ENCODE results near the gene C2. TPM values are rescaled to one million over a fixed set of nuclear protein-coding genes. Genes with fewer than 3 reads are reported as not detected.
"Not testable (repeated sequence)": the region's sequence is repeated elsewhere in the genome, so short reads cannot be mapped to it uniquely, and the experiment has no call there.

The C2 gene
- total RNA-seq, 1 donor from 2014 or later = 8.4 TPM

- H3K4me3 ChIP-seq (ENCODE audit: low read length in 3 of 3); H3K9me3 ChIP-seq (ENCODE audit: control insufficient read depth in 3 of 3, low read length in 3 of 3); H3K27me3 ChIP-seq (ENCODE audit: control insufficient read depth in 3 of 3, insufficient read depth in 3 of 3, low read length in 3 of 3); H3K27ac ChIP-seq (ENCODE audit: low read depth, low read length); H3K9ac ChIP-seq (ENCODE audit: low read depth in 1 of 3, low read length in 3 of 3); H3K36me3 ChIP-seq (ENCODE audit: control insufficient read depth in 3 of 3, insufficient read depth in 3 of 3, low read length in 3 of 3): not testable (repeated sequence)
- peaks cover 6 to 13% (median 7%) of the 10 kb centered on the region in 3 donors for H3K4me1 ChIP-seq (ENCODE audit: control insufficient read depth in 3 of 3, insufficient read depth in 3 of 3, low read length in 3 of 3)
Measured at GRCh38 chr6:31906727-31907126, 20.8 kb upstream of the C2 start.

- H3K27me3 ChIP-seq (ENCODE audit: control insufficient read depth in 3 of 3, insufficient read depth in 3 of 3, low read length in 3 of 3) = peaks cover 0 to 7% (median 0%) of the 10 kb centered on the region in 3 donors
- no peak overlapping the region for H3K27ac ChIP-seq (ENCODE audit: low read depth, low read length)
- H3K9ac ChIP-seq (ENCODE audit: low read depth in 1 of 3, low read length in 3 of 3) = no peak overlapping the region
- H3K36me3 ChIP-seq (ENCODE audit: control insufficient read depth in 3 of 3, insufficient read depth in 3 of 3, low read length in 3 of 3) = no peaks in the 10 kb centered on the region
- H3K9me3 ChIP-seq (ENCODE audit: control insufficient read depth in 3 of 3, low read length in 3 of 3) = no peaks in the 10 kb centered on the region
- peaks cover 6 to 12% (median 7%) of the 10 kb centered on the region in 3 donors for H3K4me1 ChIP-seq (ENCODE audit: control insufficient read depth in 3 of 3, insufficient read depth in 3 of 3, low read length in 3 of 3)
- no peak overlapping the region for H3K4me3 ChIP-seq (ENCODE audit: low read length in 3 of 3)
Measured at GRCh38 chr6:31907158-31907813, 20.2 kb upstream of the C2 start.

DNA sequence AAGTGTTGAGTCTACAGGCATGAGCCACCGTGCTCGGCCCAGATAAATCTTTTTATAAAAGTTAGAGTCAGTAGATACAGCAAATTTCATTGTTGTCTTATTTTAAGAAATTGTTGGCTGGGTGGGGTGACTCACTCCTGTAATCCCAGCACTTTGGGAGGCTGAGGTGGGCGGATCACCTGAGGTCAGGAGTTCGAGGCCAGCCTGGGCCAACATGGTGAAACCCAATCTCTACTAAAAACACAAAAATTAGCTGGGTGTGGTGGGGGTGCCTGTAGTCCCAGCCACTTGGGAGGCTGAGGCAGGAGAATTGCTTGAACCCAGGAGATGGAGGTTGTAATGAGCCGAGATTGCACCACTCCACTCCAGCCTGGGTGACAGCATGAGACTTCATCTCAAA is 19.3 kb upstream of the C2 start:
- H3K9ac ChIP-seq (ENCODE audit: low read depth in 1 of 3, low read length in 3 of 3); H3K27ac ChIP-seq (ENCODE audit: low read depth, low read length); H3K4me3 ChIP-seq (ENCODE audit: low read length in 3 of 3); H3K4me1 ChIP-seq (ENCODE audit: control insufficient read depth in 3 of 3, insufficient read depth in 3 of 3, low read length in 3 of 3); H3K9me3 ChIP-seq (ENCODE audit: control insufficient read depth in 3 of 3, low read length in 3 of 3); H3K36me3 ChIP-seq (ENCODE audit: control insufficient read depth in 3 of 3, insufficient read depth in 3 of 3, low read length in 3 of 3); H3K27me3 ChIP-seq (ENCODE audit: control insufficient read depth in 3 of 3, insufficient read depth in 3 of 3, low read length in 3 of 3): not testable (repeated sequence)

GRCh38 chr6:31908791-31909190 is 18.7 kb upstream of the C2 start:
- Histone ChIP-seq H3K9ac (ENCODE audit: low read depth in 1 of 3, low read length in 3 of 3) (no peak overlapping the region), H3K27me3 (ENCODE audit: control insufficient read depth in 3 of 3, insufficient read depth in 3 of 3, low read length in 3 of 3) (peaks cover 0 to 7% (median 0%) of the 10 kb centered on the region in 3 donors), H3K9me3 (ENCODE audit: control insufficient read depth in 3 of 3, low read length in 3 of 3) (no peaks in the 10 kb centered on the region), H3K27ac (ENCODE audit: low read depth, low read length) (no peak overlapping the region), H3K36me3 (ENCODE audit: control insufficient read depth in 3 of 3, insufficient read depth in 3 of 3, low read length in 3 of 3) (no peaks in the 10 kb centered on the region), H3K4me1 (ENCODE audit: control insufficient read depth in 3 of 3, insufficient read depth in 3 of 3, low read length in 3 of 3) (no peaks in the 10 kb centered on the region), H3K4me3 (ENCODE audit: low read length in 3 of 3) (no peak overlapping the region)

DNA sequence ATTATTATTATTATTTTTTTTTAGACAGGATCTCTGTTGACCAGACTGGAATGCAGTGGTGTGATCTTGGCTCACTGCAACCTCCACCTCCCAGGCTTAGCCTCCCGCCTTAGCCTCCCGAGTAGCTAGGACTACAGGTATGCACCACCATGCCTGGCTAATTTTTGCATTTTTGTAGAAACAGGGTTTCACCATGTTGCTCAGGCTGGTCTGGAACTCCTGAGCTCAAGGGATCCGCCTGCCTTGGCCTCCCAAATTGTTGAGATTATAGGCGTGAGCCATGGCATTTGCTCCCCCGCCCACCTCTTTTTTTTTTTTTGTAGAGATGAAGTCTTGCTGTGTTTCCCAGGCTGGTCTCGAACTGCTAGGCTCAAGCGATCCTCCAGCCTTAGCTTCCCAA is 18.2 kb upstream of the C2 start:
- H3K9ac ChIP-seq (ENCODE audit: low read depth in 1 of 3, low read length in 3 of 3); H3K27me3 ChIP-seq (ENCODE audit: control insufficient read depth in 3 of 3, insufficient read depth in 3 of 3, low read length in 3 of 3); H3K9me3 ChIP-seq (ENCODE audit: control insufficient read depth in 3 of 3, low read length in 3 of 3); H3K4me1 ChIP-seq (ENCODE audit: control insufficient read depth in 3 of 3, insufficient read depth in 3 of 3, low read length in 3 of 3); H3K4me3 ChIP-seq (ENCODE audit: low read length in 3 of 3); H3K36me3 ChIP-seq (ENCODE audit: control insufficient read depth in 3 of 3, insufficient read depth in 3 of 3, low read length in 3 of 3); H3K27ac ChIP-seq (ENCODE audit: low read depth, low read length): not testable (repeated sequence)

GRCh38 chr6:31911826-31912585 is 15.5 kb upstream of the C2 start:
- Histone ChIP-seq H3K4me3 (ENCODE audit: low read length in 3 of 3) (no peak overlapping the region), H3K27me3 (ENCODE audit: control insufficient read depth in 3 of 3, insufficient read depth in 3 of 3, low read length in 3 of 3) (no peaks in the 10 kb centered on the region), H3K36me3 (ENCODE audit: control insufficient read depth in 3 of 3, insufficient read depth in 3 of 3, low read length in 3 of 3) (no peaks in the 10 kb centered on the region), H3K4me1 (ENCODE audit: control insufficient read depth in 3 of 3, insufficient read depth in 3 of 3, low read length in 3 of 3) (no peaks in the 10 kb centered on the region), H3K27ac (ENCODE audit: low read depth, low read length) (no peak overlapping the region), H3K9me3 (ENCODE audit: control insufficient read depth in 3 of 3, low read length in 3 of 3) (no peaks in the 10 kb centered on the region), H3K9ac (ENCODE audit: low read depth in 1 of 3, low read length in 3 of 3) (no peak overlapping the region)

DNA sequence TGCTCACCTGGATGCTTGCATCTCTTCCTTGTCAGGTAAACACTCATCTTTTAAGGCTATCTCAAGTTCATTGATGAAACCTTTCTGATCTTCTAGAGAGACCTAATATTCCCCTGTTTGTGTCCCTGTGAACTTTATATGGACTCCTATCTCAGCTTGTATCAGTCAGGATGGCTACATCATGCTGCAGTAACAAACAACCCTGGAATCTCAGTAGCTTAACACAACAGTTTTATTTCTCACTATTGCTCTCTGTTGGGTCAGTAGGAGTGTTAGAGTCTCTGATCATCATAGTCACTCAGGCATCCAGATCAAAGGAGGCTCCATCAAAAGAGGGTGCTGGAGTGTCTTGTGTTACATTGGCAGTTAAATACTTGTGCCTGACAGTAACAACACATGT is 12.2 kb upstream of the C2 start:
- H3K9me3 ChIP-seq (ENCODE audit: control insufficient read depth in 3 of 3, low read length in 3 of 3) = no peaks in the 10 kb centered on the region
- no peak overlapping the region for H3K9ac ChIP-seq (ENCODE audit: low read depth in 1 of 3, low read length in 3 of 3)
- no peak overlapping the region for H3K27ac ChIP-seq (ENCODE audit: low read depth, low read length)
- H3K36me3 ChIP-seq (ENCODE audit: control insufficient read depth in 3 of 3, insufficient read depth in 3 of 3, low read length in 3 of 3) = no peaks in the 10 kb centered on the region
- no peaks in the 10 kb centered on the region for H3K27me3 ChIP-seq (ENCODE audit: control insufficient read depth in 3 of 3, insufficient read depth in 3 of 3, low read length in 3 of 3)
- no peaks in the 10 kb centered on the region for H3K4me1 ChIP-seq (ENCODE audit: control insufficient read depth in 3 of 3, insufficient read depth in 3 of 3, low read length in 3 of 3)
- no peak overlapping the region for H3K4me3 ChIP-seq (ENCODE audit: low read length in 3 of 3)

DNA sequence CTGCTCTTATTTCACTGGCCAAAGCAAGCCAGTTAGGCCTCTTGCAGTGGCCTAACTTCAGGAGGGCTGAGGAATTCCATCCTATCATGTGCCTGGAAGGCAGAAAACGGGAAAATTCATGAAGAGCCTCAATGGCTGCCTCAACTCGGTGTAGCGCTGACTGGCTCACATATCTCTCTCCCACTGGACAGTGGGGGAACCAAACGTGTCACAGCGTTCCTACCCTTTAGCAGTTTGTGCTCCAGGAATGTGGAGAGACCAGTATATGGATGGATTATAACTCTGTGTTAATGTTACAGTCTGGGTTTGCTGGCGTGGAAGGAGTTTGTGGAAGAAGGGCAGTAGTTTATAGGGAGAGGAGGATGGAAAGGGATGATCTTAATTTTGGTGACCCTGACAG is 11.8 kb upstream of the C2 start:
- Histone ChIP-seq H3K9me3 (ENCODE audit: control insufficient read depth in 3 of 3, low read length in 3 of 3) (no peaks in the 10 kb centered on the region), H3K4me3 (ENCODE audit: low read length in 3 of 3) (no peak overlapping the region), H3K9ac (ENCODE audit: low read depth in 1 of 3, low read length in 3 of 3) (no peak overlapping the region), H3K4me1 (ENCODE audit: control insufficient read depth in 3 of 3, insufficient read depth in 3 of 3, low read length in 3 of 3) (no peaks in the 10 kb centered on the region), H3K27me3 (ENCODE audit: control insufficient read depth in 3 of 3, insufficient read depth in 3 of 3, low read length in 3 of 3) (no peaks in the 10 kb centered on the region), H3K27ac (ENCODE audit: low read depth, low read length) (no peak overlapping the region), H3K36me3 (ENCODE audit: control insufficient read depth in 3 of 3, insufficient read depth in 3 of 3, low read length in 3 of 3) (no peaks in the 10 kb centered on the region)

DNA sequence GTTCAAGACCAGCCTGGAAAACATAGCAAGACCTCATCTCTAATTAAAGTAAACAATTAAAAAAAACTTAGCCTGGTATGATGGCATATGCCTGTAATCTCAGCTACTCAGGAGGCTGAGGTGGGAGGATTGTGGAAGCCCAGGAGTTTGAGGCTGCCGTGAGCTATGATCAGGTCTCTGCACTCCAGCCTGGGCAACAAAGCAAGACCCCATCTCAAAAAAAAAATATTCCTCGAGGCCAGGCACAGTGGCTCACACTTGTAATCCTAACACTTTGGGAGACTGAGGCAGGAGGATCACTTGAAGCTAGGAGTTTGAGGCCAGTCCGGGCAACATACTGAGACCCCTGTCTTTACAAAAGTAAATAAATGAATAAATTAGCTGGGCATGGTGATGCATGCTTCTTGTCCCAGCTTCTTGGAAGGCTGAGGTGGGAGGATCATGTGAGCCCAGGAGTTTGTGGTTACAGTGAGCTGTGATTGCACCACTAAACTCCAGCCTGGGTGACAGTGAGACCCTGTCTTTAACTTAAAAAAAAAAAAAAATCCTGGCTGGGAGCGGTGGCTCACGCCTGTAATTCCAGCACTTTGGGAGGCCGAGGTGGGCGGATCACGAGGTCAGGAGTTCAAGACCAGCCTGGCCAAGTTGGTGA is 9.3 kb upstream of the C2 start:
- Histone ChIP-seq H3K9me3 (ENCODE audit: control insufficient read depth in 3 of 3, low read length in 3 of 3) (no peaks in the 10 kb centered on the region), H3K9ac (ENCODE audit: low read depth in 1 of 3, low read length in 3 of 3) (no peak overlapping the region), H3K27ac (ENCODE audit: low read depth, low read length) (no peak overlapping the region), H3K4me1 (ENCODE audit: control insufficient read depth in 3 of 3, insufficient read depth in 3 of 3, low read length in 3 of 3) (no peaks in the 10 kb centered on the region), H3K36me3 (ENCODE audit: control insufficient read depth in 3 of 3, insufficient read depth in 3 of 3, low read length in 3 of 3) (no peaks in the 10 kb centered on the region), H3K4me3 (ENCODE audit: low read length in 3 of 3) (no peak overlapping the region), H3K27me3 (ENCODE audit: control insufficient read depth in 3 of 3, insufficient read depth in 3 of 3, low read length in 3 of 3) (no peaks in the 10 kb centered on the region)

DNA sequence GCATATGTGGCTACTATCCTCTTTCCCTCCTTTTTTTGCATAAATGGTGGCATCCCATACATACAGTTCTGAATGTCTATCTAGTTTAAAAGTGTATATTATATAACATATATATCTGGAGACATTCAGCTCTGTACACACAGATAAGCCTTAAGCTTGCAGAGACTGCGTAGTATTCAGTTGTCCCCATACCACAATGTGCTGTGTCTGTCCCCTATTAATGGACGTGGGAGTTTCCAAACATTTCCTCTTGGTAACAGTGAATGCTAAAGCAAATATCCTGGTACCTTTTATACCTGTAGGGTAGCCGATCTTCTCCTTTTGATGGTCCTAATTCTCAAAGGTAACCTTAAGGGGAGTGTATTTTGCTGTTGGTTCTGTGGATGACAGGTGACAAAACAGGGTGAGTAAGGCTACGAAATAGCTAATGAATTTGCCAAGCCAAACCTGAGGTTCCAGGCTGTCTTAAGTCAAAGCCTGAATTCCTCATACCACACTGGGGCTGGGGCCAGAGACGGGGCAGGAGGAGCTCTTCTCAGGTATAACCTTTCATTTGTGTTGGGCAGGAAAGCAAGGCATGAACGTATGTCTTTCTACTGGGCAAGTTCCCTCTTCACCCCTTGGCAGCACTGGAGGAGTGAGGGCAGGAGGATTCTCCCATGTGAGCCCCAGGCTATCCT is 7.8 kb upstream of the C2 start:
- Histone ChIP-seq H3K36me3 (ENCODE audit: control insufficient read depth in 3 of 3, insufficient read depth in 3 of 3, low read length in 3 of 3) (no peaks in the 10 kb centered on the region), H3K9me3 (ENCODE audit: control insufficient read depth in 3 of 3, low read length in 3 of 3) (no peaks in the 10 kb centered on the region), H3K4me1 (ENCODE audit: control insufficient read depth in 3 of 3, insufficient read depth in 3 of 3, low read length in 3 of 3) (no peaks in the 10 kb centered on the region), H3K4me3 (ENCODE audit: low read length in 3 of 3) (no peak overlapping the region), H3K27ac (ENCODE audit: low read depth, low read length) (no peak overlapping the region), H3K27me3 (ENCODE audit: control insufficient read depth in 3 of 3, insufficient read depth in 3 of 3, low read length in 3 of 3) (no peaks in the 10 kb centered on the region), H3K9ac (ENCODE audit: low read depth in 1 of 3, low read length in 3 of 3) (no peak overlapping the region)

All from skeletal muscle tissue (tissue), 4 donors.